Breast epithelium (tissue), 4 donors: ENCODE data around the gene ANGPTL5. TPM values are rescaled to one million over a fixed set of nuclear protein-coding genes. Genes with fewer than 3 reads are reported as not detected.
"Not testable (repeated sequence)": the region's sequence is repeated elsewhere in the genome, so short reads cannot be mapped to it uniquely, and the experiment has no call there.

Experiments used
- DNase-seq, 2 donors: peaks; one replicate each; pipeline ENCODE4 v3.0.0-alpha.2; 2019; ENCODE audit warnings: low spot score in 2 of 2
- H3K27ac ChIP-seq, 2 donors: fragments of 200-600 bp; sonication (generic) in 1 of 2; one replicate each; pipeline ENCODE4 v1.5.1; 2016 to 2019; ENCODE audit warnings: mild to moderate bottlenecking in 1 of 2
- H3K27me3 ChIP-seq, 2 donors: fragments of 200-600 bp; sonication (generic) in 1 of 2; one replicate each; pipeline versions ENCODE4 v1.5.1 to v1.6.0; 2017 to 2019; ENCODE audit warnings: control low read depth in 1 of 2, mild to moderate bottlenecking in 1 of 2
- H3K36me3 ChIP-seq: fragments of 200-600 bp; one replicate; pipeline ENCODE4 v1.5.1; 2019
- H3K4me1 ChIP-seq, 2 donors: fragments of 200-600 bp; sonication (generic); one replicate each; pipeline ENCODE4 v1.5.1; 2016 to 2019; ENCODE audit warnings: control low read depth in 1 of 2
- H3K4me3 ChIP-seq, 3 donors: fragments of 200-600 bp; sonication (generic); 1 replicate in 2 of 3; 2 replicates in 1 of 3; pipeline ENCODE4 v1.5.1; 2016 to 2019; ENCODE audit warnings: mild to moderate bottlenecking in 3 of 3, moderate library complexity in 2 of 3
- H3K9me3 ChIP-seq, 2 donors: fragments of 200-600 bp; sonication (generic) in 1 of 2; one replicate each; pipeline ENCODE4 v1.5.1; 2016 to 2019; ENCODE audit warnings: control low read depth in 1 of 2
- POLR2A ChIP-seq: fragments of 450-650 bp; IDR thresholded peaks from one replicate; pipeline ENCODE4 v1.6.1; 2016; ENCODE audit warnings: antibody characterized with exemption, mild to moderate bottlenecking, moderate library complexity
- POLR2AphosphoS5 ChIP-seq, 3 donors: sonication (generic); formaldehyde crosslinking; IDR thresholded peaks; one replicate each; pipeline ENCODE4 v1.6.1; 2017; ENCODE audit warnings: antibody characterized with exemption in 3 of 3
- intact Hi-C: fragments of 100-400 bp; cut with DNase I; formaldehyde crosslinking; loops from one replicate; pipeline ENCODE4 v1.15.1; 2023; ENCODE audit warnings: low total_unique reads
- total RNA-seq, 3 donors: library from RNA; depleted of rRNA; stranded (reverse); fragments of >200 nt; gene quantifications; one replicate each; pipeline ENCODE4 v1.1.0, GENCODE V29; 2016
- TF ChIP-seq, protein P1 (sequence below), 3 donors: fragments of 450-650 bp; IDR thresholded peaks; one replicate each; pipeline ENCODE4 v1.5.1; 2016 to 2017; ENCODE audit warnings: antibody characterized with exemption in 3 of 3, mild to moderate bottlenecking in 3 of 3, moderate library complexity in 3 of 3

The ANGPTL5 gene
- total RNA-seq, 3 donors from 2014 or later: 0.33 to 5.6 TPM; not detected in 1

DNA sequence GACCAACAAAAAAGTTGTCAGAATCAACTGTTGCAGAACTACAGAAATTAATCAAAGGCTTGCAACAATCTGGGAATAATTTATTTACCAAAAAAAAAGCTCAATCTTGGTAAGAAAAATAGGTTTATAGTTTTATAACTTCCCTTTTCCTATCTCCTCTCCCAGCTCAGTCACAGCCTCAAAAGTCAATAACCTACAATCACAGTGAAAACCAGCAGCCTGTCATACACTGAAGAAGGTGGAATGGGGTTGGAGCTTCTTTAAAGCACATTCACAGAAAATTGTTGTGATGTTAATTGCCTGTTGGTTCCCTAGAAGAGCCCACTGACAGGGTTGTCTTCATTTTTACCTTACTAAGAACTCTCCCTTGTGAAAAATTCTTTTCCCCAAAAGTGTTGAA, 52.2 kb downstream of the ANGPTL5 start:
- H3K9me3 ChIP-seq: no peaks in the 10 kb centered on the region
- no peak overlapping the region for H3K4me3 ChIP-seq
- intact Hi-C loops: loop anchor here (10.0 kb wide), 1 partner anchor 151 kb away; no protein-coding TSS in a partner anchor
- TF ChIP-seq, protein P1, sequence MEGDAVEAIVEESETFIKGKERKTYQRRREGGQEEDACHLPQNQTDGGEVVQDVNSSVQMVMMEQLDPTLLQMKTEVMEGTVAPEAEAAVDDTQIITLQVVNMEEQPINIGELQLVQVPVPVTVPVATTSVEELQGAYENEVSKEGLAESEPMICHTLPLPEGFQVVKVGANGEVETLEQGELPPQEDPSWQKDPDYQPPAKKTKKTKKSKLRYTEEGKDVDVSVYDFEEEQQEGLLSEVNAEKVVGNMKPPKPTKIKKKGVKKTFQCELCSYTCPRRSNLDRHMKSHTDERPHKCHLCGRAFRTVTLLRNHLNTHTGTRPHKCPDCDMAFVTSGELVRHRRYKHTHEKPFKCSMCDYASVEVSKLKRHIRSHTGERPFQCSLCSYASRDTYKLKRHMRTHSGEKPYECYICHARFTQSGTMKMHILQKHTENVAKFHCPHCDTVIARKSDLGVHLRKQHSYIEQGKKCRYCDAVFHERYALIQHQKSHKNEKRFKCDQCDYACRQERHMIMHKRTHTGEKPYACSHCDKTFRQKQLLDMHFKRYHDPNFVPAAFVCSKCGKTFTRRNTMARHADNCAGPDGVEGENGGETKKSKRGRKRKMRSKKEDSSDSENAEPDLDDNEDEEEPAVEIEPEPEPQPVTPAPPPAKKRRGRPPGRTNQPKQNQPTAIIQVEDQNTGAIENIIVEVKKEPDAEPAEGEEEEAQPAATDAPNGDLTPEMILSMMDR (IDR thresholded peaks at IDR 0.05): no peak
- TF ChIP-seq POLR2A: no peak
- no peak for TF ChIP-seq POLR2AphosphoS5 (IDR thresholded peaks at IDR 0.05)
- H3K36me3 ChIP-seq: no peaks in the 10 kb centered on the region
- no peaks in the 10 kb centered on the region for H3K4me1 ChIP-seq
- DNase-seq: no peak
- no peaks in the 10 kb centered on the region for H3K27me3 ChIP-seq
- no peak overlapping the region for H3K27ac ChIP-seq

DNA sequence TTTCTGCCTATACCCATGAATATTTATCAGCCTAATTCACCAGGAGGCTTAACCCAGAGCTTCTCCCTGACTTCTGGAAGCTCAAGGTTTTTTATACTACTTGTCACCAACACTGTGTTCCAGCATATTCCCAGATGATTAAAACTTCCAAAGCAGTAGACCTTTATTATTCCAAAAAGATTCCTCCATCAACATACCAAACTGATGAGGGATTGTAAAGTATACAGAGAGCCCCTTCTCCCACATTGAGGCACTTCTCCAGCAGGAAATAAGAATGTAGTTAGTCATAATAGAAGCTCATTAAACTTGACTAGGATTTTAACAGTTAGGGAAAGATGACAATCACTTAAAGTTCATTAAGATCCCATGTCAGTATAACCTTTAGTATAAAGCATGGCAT, 53.0 kb downstream of the ANGPTL5 start:
- no peaks in the 10 kb centered on the region for H3K36me3 ChIP-seq
- H3K4me3 ChIP-seq: no peak overlapping the region
- DNase-seq: no peak
- H3K27me3 ChIP-seq: no peaks in the 10 kb centered on the region
- TF ChIP-seq POLR2AphosphoS5 (IDR thresholded peaks at IDR 0.05) (no peak), POLR2A (no peak)
- TF ChIP-seq, protein P1 (IDR thresholded peaks at IDR 0.05): no peak
- intact Hi-C loops: loop anchor here (10.0 kb wide), 1 partner anchor 151 kb away; no protein-coding TSS in a partner anchor
- H3K9me3 ChIP-seq: no peaks in the 10 kb centered on the region
- no peak overlapping the region for H3K27ac ChIP-seq
- no peaks in the 10 kb centered on the region for H3K4me1 ChIP-seq

- H3K4me1 ChIP-seq: no peaks in the 10 kb centered on the region
- H3K4me3 ChIP-seq: no peak overlapping the region
- intact Hi-C loops: loop anchor here (10.0 kb wide), 1 partner anchor 152 kb away; no protein-coding TSS in a partner anchor
- no peaks in the 10 kb centered on the region for H3K36me3 ChIP-seq
- no peaks in the 10 kb centered on the region for H3K27me3 ChIP-seq
- H3K9me3 ChIP-seq: no peaks in the 10 kb centered on the region
- DNase-seq: no peak
- no peak for TF ChIP-seq POLR2A
- TF ChIP-seq, protein P1 (IDR thresholded peaks at IDR 0.05): no peak
- no peak overlapping the region for H3K27ac ChIP-seq
These were observed 53.7 kb downstream of the ANGPTL5 start for GRCh38 chr11:101862391-101863233.

DNA sequence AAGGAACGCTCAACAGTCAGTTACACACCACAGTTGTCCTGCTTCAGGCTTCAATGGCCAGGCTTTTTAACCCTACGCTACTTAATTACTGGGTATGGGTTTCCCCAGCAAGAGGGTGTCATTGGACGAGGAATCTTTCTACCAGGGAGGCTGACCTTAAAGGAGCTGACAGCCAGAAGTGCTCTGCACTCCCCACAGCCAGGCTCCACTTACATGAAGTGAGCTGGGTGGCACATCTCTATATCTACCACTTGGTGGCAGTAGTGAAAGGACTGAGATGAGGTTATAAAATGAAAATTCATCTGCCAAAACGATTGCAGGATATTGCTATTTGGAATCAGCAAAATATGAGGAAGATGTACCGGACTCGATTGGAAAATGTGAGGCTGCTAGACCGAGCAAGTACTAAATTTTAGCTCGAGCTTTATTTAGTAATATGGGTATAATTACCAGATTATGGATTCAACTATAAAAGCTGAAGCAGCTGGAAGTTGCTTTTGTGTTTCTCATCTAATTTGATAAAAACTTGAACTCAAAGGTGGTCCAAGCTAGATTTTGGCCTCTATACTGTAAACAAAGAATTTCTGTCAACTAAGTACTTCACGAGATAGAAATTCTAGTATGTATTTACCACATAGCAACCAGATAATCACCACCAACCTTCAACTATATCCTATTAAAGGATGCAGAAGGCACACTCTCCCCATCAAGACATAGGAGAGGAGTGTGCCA, 55.5 kb downstream of the ANGPTL5 start:
- no peak for TF ChIP-seq POLR2A
- TF ChIP-seq, protein P1 (IDR thresholded peaks at IDR 0.05): peak; percentile 49 to 76 (median 68)
- TF ChIP-seq POLR2AphosphoS5 (IDR thresholded peaks at IDR 0.05): no peak
- intact Hi-C loops: loop anchor here (10.0 kb wide), 1 partner anchor 154 kb away; no protein-coding TSS in a partner anchor
- H3K27me3 ChIP-seq: no peaks in the 10 kb centered on the region
- no peaks in the 10 kb centered on the region for H3K9me3 ChIP-seq
- no peak overlapping the region for H3K4me3 ChIP-seq
- no peaks in the 10 kb centered on the region for H3K36me3 ChIP-seq
- no peaks in the 10 kb centered on the region for H3K4me1 ChIP-seq
- DNase-seq: peak in 1 of 2 donors; percentile 23
- no peak overlapping the region for H3K27ac ChIP-seq

DNA sequence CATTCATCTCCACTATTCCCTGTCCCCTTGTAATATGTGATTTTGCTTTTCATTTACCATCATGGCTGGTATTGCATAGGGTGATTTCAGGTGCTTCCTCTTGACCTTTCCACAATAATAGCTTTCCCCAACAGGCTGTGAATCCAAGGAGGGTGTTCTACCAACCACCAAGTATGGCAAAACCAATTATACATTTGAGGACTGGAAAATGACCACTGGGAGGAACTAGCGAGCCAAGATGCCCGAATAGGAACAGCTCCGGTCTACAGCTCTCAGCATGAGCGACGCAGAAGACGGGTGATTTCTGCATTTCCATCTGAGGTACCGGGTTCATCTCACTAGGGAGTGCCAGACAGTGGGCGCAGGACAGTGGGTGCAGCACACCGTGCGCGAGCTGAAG, 64.1 kb downstream of the ANGPTL5 start:
- H3K27ac ChIP-seq, H3K4me3 ChIP-seq, intact Hi-C loops, H3K4me1 ChIP-seq, H3K27me3 ChIP-seq, H3K36me3 ChIP-seq, H3K9me3 ChIP-seq, DNase-seq: not testable (repeated sequence)
